Measurements from ENCODE around the gene AIG1.
"Not testable (repeated sequence)": the region's sequence is repeated elsewhere in the genome, so short reads cannot be mapped to it uniquely, and the experiment has no call there.

Gene AIG1

DNA sequence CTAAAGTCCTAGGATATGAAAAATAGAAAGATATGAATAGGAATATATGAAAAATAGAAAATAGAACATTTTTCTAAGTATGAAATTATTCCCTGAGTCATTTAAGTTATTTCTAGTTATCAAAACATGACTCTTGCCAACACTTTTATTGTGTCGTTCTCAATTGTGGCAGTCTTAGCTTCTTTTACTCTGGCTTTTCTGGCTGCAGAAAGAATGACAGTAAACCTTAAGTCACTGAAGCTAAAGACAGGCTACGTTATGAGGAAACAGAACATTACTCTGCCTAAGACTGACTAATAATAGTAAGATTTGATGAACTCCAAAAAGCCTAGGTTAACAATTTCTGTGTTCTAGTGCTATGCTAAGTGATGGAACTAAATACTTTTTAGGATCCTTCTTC lies 74.6 kb downstream of the AIG1 start:
- no peak for DNase-seq

DNA sequence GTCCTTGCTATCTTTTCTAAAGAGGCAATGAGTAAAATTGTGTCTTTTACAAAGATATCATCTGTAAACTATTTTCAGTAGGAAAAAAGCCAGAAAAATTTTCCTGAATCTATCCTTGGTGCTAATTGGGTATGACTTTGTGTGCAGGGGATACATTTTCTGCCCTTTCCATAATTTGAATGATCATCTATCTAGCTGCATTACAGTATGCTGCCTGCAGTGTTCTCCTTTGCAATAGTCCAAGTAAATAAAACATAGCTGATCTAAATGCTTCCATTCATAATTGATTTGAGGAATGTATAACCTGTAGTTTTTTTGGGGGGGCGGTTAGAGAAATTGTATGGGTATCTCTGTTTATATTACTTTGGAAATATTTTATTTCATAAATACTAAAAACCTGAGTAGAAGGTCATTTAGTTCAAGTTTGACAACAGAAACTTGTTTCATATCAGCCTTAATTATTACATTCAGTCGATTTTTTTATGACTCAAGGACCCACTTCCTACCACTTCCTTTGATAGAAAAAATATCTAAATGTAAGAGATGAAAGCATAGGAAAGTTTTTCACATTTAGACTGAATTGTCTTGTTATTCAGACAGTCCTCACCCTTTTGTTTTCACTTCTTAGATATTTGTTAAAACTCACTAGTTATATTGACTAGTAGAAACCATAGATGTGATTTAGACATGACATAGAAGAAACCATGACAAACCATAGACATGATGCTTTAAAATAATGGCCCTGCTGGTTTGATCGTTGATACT lies 75.3 kb downstream of the AIG1 start:
- no peak for DNase-seq

DNA sequence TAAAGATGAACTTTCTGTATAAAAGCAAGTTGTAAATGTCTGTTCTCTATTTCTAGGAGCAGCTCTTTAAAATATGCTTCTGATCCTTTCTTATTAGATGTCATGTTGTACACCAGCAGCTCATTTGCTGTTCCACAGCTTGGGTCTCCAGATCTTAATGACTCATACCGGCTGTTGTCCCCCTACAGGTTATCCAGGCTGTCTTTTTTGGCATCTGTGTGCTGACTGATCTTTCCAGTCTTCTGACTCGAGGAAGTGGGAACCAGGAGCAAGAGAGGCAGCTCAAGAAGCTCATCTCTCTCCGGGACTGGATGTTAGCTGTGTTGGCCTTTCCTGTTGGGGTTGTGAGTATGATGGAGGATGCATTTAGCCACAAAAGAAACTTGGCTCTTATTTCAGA lies 76.0 kb downstream of the AIG1 start:
- DNase-seq, result no peak

DNA sequence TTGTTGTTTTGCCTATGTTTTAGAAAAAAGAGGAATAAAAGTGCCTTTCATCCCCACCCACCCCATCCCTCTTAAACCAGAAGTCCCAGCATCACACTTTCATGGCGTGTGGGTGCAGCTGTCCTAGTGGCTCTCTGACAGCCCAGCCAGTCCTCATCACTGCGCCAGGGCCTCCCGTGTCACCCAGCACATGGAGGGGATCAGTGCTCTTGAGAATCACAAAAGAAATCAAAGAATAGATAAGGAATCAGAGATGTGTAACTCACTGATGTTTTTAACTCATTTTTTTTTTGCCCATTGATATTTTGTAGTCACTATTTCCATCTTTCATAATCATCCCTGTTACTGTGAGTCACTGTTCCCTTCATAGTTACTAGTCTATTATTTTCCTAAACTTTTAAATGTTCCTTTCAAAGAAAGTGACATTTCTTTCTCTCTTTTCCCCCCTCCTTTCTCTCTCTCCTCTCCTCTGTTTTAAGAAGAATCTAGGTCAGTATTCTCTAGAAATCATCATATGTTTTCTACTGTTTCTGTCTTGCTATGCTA lies 78.6 kb downstream of the AIG1 start:
- DNase-seq, result no peak

DNA sequence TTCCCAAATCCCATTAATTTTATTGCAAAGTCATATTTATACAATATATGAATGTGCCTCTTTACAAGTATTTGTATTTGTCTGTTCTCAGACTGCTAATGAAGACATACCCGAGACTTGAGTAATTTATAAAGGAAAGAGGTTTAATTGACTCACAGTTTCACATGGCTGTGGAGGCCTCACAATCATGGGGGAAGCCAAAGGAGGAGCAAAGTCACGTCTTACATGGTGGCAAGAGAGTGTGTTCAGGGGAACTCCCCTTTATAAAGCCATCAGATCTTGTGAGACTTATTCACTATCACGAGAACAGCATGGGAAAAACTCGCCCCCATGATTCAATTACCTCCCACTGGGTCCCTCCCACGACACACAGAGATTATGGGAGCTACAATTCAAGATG lies 79.2 kb downstream of the AIG1 start:
- not testable (repeated sequence) for DNase-seq

DNA sequence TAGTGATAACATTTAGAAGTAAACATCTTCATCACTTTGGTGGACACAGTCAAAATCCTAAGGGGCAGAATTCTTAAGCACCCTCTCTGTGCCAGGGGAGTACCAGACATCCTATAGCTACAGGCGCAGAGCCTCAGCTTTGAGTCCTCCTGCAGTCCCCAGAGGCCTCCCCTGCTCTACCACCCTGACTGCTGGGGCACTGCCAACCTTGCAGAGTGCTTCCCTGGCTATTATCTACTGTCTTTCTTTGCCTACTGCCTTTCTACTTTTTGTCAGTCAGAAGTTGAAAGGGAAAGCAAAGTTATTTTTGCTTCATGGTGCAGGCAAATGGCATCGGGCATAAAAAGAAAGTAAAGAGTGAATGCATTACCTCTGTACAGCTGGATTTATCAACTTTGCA lies 80.1 kb downstream of the AIG1 start:
- no peak for DNase-seq

DNA sequence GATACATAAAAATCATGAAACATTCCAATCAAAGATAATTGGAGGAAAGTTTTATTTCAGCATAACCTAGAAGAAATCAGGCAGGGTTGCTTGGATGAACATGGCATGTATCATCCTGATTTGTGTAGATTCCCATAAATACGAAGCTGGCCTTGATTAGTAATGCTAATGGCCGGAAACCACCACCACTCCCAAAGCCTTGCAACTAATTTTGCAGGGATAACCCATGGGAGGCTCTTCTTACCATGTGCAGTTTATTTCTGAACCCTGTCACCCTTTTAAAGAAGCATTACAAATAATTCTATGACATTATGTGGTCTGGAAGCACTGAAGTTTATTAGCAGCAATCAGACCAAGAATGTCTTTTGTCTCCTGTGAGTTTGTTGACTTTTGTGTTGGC lies 80.8 kb downstream of the AIG1 start:
- no peak for DNase-seq

DNA sequence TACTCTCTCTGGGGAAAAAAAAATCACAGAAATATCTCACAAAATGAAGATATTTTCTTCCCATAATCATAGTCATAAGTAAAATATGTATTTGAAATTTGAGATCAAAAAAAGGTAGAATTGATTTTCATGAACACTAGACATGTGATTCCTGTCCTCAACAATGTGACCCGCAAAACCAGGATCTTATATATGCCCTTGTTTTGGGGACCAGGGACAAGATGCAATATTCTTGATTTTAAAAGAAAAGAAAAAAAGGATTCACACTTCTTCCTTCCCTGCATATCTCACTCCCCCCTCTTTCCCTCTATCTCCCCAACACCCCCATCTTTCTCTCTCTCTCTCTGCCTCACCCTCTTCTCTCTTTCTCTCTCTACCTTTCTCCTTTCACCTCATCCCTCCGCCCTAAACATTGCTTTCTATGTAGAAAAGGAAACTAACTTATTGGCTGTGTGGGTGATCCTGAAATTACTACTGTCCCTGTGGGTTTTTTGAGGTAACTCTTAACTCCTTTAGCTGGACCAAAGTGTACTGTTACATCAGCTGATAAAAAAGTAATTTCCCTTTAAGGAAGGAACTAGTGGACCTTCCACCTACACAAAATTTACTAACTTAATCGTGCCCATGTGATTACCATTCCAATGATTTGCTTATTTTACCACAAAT lies 85.6 kb downstream of the AIG1 start:
- DNase-seq, result no peak

DNA sequence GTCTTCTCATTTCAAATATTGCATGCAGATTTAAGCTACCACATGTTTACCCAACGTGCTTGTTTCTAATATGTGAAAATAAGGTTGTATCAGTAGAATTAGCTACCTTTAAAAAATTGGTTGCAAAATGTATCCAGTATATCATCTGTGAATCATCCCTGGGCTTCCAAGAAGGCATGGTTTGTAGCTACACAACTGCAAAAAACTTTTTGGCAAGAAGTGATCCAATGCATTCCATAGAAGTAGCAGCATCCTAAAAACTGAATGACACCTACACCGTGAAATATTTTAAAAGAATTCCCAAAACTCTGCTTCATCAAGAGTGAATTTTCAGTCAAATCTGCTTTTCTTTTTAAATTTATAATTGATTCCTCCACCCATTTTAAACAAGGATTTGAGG lies 89.1 kb downstream of the AIG1 start:
- no peak for DNase-seq

DNA sequence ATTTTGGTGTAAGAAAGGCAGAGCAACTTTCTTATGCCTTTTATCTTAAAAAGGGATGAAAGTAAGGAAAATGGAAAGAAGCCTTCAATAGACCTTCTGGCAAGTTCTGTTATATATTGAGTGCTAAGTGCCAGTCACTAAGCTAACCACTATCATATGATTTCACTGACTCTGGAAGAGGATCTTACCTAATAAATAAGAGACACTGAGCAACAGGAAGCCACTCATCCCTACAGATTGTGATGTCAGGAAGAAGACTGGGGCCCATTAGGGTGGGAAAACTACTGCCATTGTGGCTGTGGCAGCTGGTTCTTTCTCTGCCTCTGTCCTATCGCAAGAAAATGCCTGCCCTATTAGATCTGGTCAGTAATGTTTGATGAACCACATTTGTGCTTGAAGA lies 89.6 kb downstream of the AIG1 start:
- no peak for DNase-seq

DNA sequence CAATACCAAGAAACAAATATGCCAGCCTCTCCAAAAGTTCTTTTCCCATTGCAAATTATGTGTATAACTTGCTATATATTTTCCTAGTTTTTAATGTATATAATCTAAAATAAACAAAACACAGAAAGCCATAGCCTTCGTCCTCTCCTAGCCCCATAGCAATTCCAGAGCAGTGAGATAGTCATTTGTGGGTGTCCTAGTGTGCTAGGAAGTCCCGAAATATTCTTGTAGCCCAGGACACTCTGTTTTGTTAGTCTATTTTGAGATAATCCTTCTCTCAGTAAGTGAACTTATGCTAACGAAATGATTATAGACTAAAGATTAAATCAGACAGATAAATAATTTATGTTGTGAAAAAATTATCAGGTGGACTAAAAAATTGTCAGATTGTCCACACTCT lies 90.7 kb downstream of the AIG1 start:
- DNase-seq, result no peak

DNA sequence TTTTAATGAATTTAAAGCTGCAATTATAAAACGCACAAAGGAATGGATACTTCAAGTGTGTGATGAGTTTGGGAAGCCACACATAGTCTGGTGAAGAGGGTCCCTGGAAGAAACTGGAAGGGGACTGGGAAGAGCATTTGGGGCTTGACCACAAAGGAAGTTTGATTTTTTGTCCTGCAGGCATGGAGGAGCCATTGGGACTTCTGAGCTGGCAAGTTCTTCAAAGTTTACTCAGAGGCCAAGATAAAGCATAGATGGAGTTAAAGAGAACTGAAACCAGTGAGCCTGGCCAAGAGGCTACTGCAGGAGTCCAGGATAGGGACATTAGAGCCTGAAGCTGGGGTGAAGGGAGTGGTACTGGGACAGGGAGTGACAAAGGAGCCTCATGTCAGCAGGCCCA lies 95.0 kb downstream of the AIG1 start:
- no peak for DNase-seq

DNA sequence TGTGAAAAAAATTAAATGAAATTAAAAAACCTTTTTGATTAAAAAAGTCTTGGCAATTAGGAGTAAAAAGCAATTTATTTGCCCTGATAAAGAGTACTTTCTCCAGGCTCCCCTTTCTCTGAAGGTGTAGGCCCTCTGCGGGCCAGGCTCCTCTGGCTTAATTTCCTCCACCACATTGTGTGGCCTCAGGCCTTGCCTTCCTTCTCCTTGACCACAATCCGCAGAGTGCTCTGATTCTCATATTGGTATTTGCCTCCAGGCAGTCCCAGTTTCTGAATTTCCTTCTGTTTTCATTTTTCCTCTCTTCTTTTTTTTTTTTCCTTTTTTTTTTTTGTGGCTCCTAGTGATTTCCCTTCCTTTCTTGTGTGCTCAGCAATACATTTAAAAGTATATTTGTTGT lies 96.4 kb downstream of the AIG1 start:
- DNase-seq, result no peak

DNA sequence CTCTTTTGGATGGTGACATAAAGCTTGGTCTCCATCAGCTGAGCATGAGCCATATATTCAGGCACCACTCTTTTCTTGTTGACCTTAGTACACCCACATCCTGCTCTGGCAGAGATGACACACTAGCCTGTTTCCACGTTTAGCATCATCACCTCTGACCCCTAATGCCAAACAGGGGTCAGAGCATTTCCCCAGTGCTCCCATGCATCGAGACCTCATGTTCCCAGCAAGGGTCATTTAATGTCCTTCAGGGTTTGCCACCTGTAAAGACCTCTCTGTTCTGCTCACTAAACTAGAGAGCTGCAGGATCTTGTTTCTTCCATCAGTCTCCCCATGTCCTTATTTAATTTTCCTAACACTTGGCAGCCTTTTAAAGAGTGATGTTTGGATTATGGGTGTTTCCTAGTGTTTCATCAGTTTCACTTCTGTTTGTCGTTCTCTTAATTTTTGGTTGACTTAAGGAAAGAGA lies 97.5 kb downstream of the AIG1 start:
- no peak for DNase-seq

DNA sequence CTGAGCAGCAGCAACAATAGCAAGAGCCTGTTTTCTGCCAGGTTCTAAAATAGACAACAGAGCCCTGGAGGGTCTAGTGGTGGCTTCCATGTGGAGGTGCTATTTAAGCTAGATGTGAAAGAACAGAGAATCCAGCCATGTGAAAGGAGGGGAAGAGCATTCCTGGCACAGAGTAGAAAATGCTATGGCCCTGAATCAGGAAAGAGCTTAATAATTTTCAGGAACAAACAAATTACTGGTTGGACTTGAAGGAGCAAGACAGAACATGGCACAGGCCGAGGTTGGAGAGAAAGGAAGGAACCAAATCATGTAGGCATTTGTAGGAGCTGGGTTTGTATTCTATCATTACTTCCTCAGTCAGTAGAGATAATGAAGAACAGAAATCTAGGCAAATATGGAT lies 98.3 kb downstream of the AIG1 start:
- DNase-seq, result no peak

DNA sequence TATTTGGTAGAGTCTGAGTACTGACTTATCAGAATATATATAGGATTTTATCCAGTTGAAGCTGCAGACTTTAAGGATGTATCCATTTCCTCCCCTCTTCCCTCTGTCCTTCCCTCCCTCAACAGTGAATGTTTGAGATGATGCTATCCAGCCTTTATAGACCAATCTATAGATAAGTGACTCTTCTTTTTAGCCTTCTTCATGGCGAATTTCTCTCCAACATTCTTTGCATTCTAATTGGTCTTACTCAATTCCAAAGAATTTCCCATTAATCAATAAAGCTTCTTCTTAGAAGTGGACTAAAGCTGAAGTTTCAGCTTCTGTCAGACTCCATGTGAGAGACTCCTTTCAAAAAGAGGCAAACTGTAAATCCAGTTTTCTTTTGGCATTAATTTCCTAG lies 99.3 kb downstream of the AIG1 start:
- no peak for DNase-seq

DNA sequence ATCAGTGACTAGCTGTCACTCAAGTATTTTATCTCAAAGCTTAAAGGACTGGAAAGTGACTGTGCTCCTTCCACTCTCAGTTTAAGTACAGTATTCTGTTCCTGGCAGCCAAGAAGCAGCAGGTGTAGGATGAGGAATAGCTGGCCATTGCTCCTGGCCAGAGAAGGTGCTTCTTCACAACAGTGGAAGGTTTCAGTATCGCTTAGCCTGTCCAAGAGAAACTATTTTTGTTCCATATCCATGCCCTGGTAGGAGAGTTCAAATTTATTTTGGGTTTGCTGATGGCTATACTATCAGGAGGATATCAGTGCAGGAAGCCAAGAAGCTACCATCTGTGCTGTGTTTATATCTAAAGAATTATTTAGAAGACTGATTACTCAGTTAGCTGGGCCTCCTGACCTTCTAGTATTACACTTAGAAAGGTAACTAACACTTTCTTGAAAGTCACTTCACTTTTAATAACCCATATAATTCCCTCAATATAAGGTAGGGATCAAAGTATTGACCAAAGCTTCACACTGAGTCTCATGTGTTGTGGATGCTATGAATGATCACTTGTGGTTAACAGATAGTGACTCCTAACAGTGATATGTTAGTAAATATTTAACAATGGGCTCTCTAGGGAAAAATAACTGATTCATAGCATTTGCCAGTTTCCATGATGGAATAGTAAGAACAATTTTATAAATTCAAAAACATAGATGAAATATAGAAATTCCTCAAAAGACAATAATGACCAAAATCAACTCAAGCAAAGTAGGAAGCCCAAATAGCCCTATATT lies 99.9 kb downstream of the AIG1 start:
- no peak for DNase-seq

DNA sequence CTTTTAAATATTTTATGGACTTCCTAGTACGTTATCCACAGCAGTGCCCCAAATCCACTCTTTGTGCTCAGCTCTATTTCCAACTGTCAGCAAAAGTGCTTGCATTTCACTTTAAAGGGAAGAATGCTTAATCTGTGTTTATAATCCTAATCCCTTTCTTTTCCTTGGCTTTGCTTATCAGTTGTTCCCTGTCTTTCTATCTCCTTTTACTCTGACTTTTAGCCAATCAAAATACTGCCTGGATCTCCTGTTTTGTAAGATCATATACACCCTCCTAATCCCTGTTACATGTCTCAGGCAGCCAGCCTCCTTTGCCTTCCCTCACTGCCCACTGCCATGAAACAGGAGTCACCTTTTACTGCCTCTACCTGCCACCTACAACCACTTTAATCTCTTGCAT lies 102.9 kb downstream of the AIG1 start:
- no peak for DNase-seq

DNA sequence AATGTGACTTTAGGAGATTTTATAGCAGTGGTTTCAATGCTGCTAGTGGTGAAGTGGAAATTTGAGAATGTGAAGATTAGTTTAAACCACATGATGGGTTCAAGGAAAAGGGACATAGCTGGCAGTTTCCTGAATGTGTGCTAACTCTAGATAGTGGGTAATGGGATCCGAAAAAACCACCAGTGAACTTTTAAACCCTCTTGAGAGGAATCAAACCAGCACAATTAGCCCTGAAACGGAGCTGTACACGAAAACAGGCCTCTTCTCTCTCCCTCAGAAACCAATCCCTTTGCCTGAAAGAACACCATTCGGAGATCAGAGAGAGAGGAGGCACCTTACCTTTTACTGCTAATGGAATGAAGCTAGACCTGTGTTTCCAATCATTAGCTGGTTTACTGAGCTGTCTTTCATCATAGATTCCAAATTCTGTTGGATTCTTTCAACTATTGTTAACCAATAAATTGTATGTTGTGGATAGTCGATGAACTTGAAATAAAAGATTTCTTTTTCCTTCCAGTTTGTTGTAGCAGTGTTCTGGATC lies 103.9 kb downstream of the AIG1 start:
- DNase-seq, result no peak

DNA sequence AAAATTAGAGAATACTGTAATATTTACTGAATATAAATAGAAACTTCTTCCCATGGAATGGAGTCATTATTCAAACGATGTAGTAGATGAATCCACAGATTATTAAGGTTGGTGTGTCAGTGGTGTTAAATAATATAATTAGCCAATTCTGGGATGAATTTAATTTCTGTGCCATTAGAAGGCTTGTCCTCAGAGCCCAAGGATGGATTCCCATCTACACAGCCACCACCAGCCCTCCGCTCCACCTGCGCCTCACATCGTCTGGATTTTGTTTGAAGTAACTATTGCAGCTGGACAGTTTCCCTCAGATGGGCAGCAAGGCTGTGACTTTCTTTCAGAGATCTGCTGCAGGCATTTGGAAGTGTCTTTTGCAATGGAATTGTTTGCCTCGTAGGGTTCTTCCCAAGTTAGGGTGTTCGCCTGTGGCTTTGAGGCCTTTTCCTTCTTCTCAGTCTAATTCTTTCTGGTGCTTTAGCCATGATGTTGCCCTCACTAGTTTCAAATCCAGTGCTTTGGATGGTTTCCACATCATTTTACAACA lies 104.7 kb downstream of the AIG1 start:
- no peak for DNase-seq

DNA sequence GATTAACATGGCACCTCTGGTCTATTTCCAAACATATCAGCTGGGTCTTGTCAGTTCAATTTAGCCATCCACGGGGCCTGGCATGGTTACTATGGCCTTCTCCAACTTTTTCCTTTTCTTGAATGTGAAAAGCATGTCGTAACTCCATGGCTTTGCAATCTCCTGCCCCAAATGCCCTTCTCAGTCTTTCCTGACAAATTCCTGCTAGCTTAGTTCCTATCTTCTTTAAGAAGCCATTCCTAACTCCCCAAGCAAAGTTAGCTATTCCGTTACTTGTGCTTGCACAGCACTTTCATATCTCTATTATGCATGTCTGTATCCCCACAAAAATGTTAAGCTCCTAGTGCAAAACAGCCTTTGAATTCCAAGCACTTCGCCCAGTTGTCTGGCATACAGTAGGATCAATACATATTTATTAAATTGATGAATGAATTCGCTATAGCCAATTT lies 105.6 kb downstream of the AIG1 start:
- no peak for DNase-seq

DNA sequence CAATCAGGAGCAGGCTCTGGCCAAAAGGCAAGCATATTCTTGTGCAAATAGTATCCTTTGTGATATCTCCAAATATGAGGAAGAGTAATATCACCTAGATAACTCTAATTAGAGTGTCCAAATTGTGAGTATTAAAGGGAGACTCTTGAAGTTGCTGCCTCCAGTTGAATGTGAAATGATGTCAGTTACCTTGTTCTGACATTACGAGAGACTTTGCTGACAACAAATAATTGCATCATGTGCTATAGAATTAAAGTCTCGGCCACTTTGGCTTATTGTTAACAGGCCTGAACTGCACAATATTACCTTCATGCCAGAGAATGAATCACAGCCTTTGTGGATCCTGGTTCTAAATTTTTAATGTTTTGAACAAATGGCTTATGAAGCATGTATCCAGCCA lies 106.5 kb downstream of the AIG1 start:
- no peak for DNase-seq

DNA sequence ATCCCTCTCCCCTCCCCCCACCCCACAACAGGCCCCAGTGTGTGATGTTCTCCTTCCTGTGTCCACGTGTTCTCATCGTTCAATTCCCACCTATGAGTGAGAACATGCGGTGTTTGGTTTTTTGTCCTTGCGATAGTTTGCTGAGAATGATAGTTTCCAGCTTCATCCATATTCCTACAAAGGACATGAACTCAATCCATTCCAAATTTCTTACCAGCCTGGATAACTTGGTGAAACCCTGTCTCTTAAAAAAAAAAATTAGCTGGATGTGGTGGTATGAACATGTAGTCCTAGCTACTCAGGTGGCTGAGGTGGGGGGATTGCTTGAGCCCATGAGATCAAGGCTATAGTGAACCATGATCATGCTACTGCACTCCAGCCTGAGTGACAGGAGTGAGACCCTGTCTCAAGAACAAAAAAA lies 107.7 kb downstream of the AIG1 start:
- not testable (repeated sequence) for DNase-seq

Data from right forelimb (tissue), 1 donor.